Kidney epithelial cell (primary cell): ENCODE results near the gene NLK. TPM values are rescaled to one million over a fixed set of nuclear protein-coding genes. Genes with fewer than 3 reads are reported as not detected.

Experiments
- DNase-seq: peaks from one replicate; pipeline ENCODE4 v3.0.0-alpha.2; 2010; ENCODE audit warnings: low read depth
- H3K27me3 ChIP-seq: 2 replicates; pipeline ENCODE4 v1.6.0; 2011; ENCODE audit warnings: low read length; ENCODE audit not compliant: control insufficient read depth, insufficient read depth
- H3K36me3 ChIP-seq: 2 replicates; pipeline ENCODE4 v1.5.1; 2011; ENCODE audit warnings: low read length; ENCODE audit not compliant: control insufficient read depth, insufficient read depth
- H3K4me3 ChIP-seq: 2 replicates; pipeline ENCODE4 v1.5.1; 2011; ENCODE audit warnings: low read depth, mild to moderate bottlenecking, control low read depth, low read length
- CTCF ChIP-seq: IDR thresholded peaks from 2 replicates; pipeline ENCODE4 v1.5.1; 2011; ENCODE audit warnings: mild to moderate bottlenecking, moderate library complexity, low read length, control low read depth, inconsistent platforms; ENCODE audit not compliant: insufficient read depth, poor library complexity, severe bottlenecking
- total RNA-seq: library from RNA; depleted of rRNA; stranded (reverse); fragments of >200 nt; gene quantifications from 2 replicates; pipeline ENCODE4 v1.2.3, GENCODE V29; 2015

NLK gene
- total RNA-seq, 1 donor from 2014 or later: 12.9 TPM

GRCh38 chr17:28141773-28142172, 99.3 kb downstream of the NLK start:
- Histone ChIP-seq H3K27me3 (no peaks in the 10 kb centered on the region), H3K36me3 (no peaks in the 10 kb centered on the region), H3K4me3 (no peak overlapping the region)
- DNase-seq: no peak
- no peak for TF ChIP-seq CTCF

GRCh38 chr17:28142305-28142704, 99.8 kb downstream of the NLK start:
- Histone ChIP-seq H3K4me3 (no peak overlapping the region), H3K36me3 (no peaks in the 10 kb centered on the region), H3K27me3 (no peaks in the 10 kb centered on the region)
- no peak for DNase-seq
- no peak for TF ChIP-seq CTCF

- no peaks in the 10 kb centered on the region for H3K36me3 ChIP-seq
- no peak for TF ChIP-seq CTCF
- DNase-seq: no peak
- no peak overlapping the region for H3K4me3 ChIP-seq
- no peaks in the 10 kb centered on the region for H3K27me3 ChIP-seq
Observed at GRCh38 chr17:28144019-28144418, 101.5 kb downstream of the NLK start.

GRCh38 chr17:28145348-28145747, 102.9 kb downstream of the NLK start:
- no peak for DNase-seq
- TF ChIP-seq CTCF: no peak
- no peaks in the 10 kb centered on the region for H3K36me3 ChIP-seq
- H3K27me3 ChIP-seq: no peaks in the 10 kb centered on the region
- no peak overlapping the region for H3K4me3 ChIP-seq

- DNase-seq: no peak
- Histone ChIP-seq H3K36me3 (no peaks in the 10 kb centered on the region), H3K27me3 (no peaks in the 10 kb centered on the region), H3K4me3 (no peak overlapping the region)
- no peak for TF ChIP-seq CTCF
Observed at GRCh38 chr17:28147017-28147416, 104.5 kb downstream of the NLK start.

- DNase-seq: no peak
- H3K4me3 ChIP-seq: no peak overlapping the region
- no peaks in the 10 kb centered on the region for H3K36me3 ChIP-seq
- no peak for TF ChIP-seq CTCF
- no peaks in the 10 kb centered on the region for H3K27me3 ChIP-seq
Observed at GRCh38 chr17:28151001-28151400, 108.5 kb downstream of the NLK start.
